ENCODE measurements around the gene ZBTB14.

Gene ZBTB14

DNA sequence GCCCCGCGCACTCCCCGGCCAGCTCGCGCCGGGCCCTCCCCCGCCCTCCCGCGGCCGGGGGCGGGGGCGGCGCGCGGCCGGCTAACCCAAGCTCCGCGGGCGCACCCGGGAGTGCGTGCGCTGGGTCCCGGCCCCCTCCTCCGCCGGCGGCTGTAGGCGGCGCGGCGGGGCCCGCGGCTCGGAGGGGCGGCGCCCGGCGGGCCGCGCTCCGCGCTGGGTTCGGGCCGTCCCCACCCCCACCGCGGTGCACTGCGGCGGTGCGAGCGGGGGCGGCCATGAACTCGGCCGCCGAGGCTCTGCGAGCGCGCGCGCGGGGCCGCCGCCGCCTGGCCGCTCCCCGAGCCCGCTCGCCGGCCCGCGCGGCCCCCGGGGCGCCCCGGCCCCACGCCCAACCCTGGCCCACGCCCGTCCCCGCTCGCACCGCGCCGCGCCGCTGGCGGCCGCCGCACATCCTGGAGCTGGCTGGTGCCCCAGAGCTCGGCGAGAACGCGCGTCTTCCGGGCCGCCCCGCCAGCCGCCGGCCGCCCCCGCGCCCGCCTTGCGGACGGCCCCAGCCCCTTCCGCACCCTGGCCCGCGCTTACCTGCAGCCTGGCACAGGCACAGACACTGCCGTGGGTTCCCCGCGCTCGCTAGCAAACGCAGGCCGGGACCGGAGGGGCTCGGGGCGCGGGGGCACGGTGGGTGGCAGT, at the start of gene ZBTB14:
Gene ZBTB14 (minus strand): TSS at position 496 of the 690 bp plus-strand sequence. CDS start 2,480 bp downstream, outside the sequence.
- DNase-seq, result peak; percentile 33

DNA sequence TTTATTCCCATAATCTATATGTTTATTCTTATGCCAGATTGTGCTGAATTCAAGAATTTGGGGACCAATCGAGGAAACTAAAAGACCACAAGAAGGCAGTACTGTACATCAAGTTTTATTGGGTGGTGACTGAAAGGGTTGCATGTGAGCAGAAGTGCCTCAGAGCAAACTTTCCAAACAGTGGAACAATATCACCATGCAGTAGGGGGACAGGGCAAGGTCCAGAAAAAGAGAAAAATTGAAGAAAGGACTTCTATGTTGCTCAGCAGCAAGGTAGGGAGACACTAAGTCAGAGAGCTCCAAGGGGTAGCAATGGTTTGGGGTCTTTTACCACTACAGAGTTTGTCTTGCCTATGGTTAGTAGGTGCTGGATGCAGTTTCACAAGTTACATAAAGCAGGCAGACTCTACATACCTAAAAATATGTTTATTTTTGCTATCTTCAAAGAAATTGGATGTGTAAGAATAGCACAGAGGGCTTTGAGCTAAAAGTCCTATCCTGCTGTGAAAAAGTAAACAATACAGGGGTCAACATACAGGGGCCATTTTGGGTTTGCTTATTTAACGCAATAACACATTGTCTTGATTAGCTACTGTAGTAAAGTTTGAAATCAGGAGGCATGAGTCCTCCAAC, 43.8 kb upstream of the ZBTB14 start:
- no peak for DNase-seq

DNA sequence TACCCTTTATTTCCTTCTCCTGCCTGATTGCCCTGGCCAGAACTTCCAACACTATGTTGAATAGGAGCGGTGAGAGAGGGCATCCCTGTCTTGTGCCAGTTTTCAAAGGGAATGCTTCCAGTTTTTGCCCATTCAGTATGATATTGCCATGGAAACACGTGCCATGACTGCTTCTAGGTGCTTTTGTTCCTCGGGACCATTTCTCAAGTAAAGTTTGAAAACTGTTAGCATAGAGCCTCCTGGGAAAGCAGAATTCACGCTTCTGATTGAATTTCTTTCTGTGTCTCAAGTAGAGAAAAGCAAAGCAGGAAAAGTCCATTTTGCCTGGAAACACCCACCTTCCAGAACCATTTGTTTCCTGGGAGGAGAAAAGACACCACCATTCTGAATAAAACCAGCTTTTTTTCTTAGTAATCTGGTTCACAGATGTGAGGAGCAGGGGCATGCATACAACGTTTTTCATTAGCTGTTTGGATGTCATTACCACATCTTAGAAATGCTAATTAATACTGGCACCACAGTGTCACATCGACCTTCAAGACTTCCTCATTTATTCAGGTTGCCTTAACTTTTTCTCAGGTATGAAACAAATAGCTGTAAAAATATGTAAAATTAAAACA, 39.0 kb upstream of the ZBTB14 start:
- no peak for DNase-seq

GRCh38 chr18:5318061-5318700, 22.7 kb upstream of the ZBTB14 start:
- DNase-seq, result no peak

GRCh38 chr18:5317186-5317585, 21.7 kb upstream of the ZBTB14 start:
- DNase-seq, result no peak

- no peak for DNase-seq
Measured at GRCh38 chr18:5315838-5316237, 20.3 kb upstream of the ZBTB14 start.

GRCh38 chr18:5311301-5311989, 15.9 kb upstream of the ZBTB14 start:
- no peak for DNase-seq

DNA sequence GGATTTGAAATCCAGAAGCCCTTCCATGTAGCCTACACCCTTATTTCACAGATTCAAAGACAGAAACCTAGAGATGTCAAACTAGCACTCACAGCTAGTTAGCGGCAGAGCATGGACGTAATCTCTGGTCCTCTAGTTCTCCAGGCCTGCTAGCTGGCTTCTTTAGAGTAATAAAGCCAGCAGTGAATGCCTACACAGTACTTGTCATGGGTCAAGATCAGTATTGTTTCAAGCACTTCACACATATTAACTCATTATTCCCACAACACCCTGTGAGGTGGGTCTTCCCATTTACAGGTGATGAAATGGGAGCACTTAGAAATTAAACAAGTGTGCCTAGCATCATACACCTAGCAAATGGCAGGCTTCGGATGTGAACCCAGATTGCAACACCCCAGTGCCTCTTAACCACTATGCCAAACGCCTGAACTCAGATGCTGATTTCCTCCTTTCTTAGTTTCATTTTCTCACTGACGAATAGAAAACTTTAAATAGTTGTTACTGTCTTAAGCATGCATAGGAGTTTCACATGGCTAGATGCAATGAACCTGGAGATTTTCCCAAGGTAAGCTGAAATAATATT, 14.5 kb upstream of the ZBTB14 start:
- no peak for DNase-seq

DNA sequence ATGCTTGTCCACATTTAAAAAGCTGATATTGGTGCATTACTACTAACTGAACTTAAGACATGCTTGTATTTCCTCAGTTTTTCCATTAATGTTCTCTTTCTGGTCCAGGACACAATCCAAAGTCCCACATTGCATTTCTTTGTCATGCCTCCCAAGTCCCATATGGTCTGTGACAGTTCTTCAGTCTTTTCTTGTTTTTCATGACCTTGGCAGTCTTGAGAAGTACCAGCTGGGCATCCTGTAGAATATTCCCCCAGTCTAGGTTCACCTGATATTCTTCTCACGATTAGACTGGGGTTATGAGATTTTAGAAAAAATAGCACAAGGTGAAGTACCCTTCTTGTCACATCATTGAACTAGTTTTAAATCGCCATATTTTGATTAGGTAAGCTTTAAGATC, 10.3 kb upstream of the ZBTB14 start:
- no peak for DNase-seq

GRCh38 chr18:5304232-5304631, 8.7 kb upstream of the ZBTB14 start:
- DNase-seq, result no peak

- DNase-seq, result no peak
Measured at GRCh38 chr18:5303636-5304035, 8.1 kb upstream of the ZBTB14 start.

DNA sequence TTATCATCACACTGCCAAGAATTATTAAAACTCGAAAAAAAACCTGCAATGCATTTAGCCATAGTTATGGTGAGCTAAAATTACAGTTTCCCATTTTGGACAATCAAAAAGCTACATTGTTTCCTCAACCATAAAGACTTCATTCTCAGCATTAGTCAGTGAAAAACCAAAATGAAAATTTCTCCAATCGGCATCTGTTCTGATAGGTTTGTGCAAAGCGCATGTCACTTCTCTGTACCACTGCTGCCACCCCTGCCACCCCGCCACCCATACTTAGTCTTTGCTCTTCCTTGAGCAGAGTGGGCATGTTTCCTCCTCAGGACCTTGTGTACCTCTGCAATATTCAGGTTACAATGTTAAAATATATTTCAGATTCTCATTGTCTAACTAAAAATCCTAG, 7.1 kb upstream of the ZBTB14 start:
- DNase-seq, result no peak

- no peak for DNase-seq
Measured at GRCh38 chr18:5300476-5301010, 5.0 kb upstream of the ZBTB14 start.

GRCh38 chr18:5298156-5298852, 2.8 kb upstream of the ZBTB14 start:
- no peak for DNase-seq

- no peak for DNase-seq
Measured at GRCh38 chr18:5297597-5297996, 2.1 kb upstream of the ZBTB14 start.

- DNase-seq, result peak; percentile 64
Measured at GRCh38 chr18:5296706-5297320, 1.3 kb upstream of the ZBTB14 start.

- peak; percentile 91 for DNase-seq
Measured at GRCh38 chr18:5295981-5296705, 617 bp upstream of the ZBTB14 start.

- DNase-seq, result no peak
Measured at GRCh38 chr18:5294457-5295230, 882 bp downstream of the ZBTB14 start.

- DNase-seq, result no peak
Measured at GRCh38 chr18:5294113-5294456, 1.4 kb downstream of the ZBTB14 start.

DNA sequence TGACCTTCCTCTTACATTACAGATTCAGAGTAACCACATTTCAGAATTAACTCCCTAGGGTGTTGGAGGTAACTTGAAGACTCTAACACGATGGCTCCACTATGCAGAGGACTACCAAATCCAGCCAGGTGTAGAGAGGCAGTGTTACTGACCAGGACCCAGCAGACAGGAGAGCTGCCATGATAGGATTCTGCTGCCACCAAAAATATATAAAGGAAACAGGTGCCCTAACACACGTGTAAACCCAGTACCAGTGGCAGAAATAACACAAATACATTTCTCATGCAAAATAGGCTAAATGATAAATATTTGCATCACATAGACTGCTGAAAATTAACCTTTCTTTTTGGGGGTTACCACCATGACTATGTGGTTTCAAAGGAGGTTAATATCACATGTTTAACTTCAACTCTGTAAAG, 7.0 kb downstream of the ZBTB14 start:
- DNase-seq, result no peak
